Testis (tissue), 3 donors: ENCODE results near the gene EXD1. TPM values are rescaled to one million over a fixed set of nuclear protein-coding genes. Genes with fewer than 3 reads are reported as not detected.
A peak's percentile ranks its signal among the peaks of the same experiment; 100 is the strongest.
"Not testable (repeated sequence)": the region's sequence is repeated elsewhere in the genome, so short reads cannot be mapped to it uniquely, and the experiment has no call there.

Experiments
- DNase-seq: peaks from one replicate; pipeline ENCODE4 v3.0.0-alpha.2; 2019
- H3K27ac ChIP-seq, 2 donors: fragments of 200-600 bp; sonication (generic); one replicate each; pipeline ENCODE4 v1.5.1; 2019
- H3K27me3 ChIP-seq: fragments of 200-600 bp; sonication (generic); one replicate; pipeline ENCODE4 v1.5.1; 2019
- H3K36me3 ChIP-seq: fragments of 200-600 bp; sonication (generic); one replicate; pipeline ENCODE4 v1.5.1; 2017; ENCODE audit warnings: low read depth; ENCODE audit errors: missing control alignments
- H3K4me1 ChIP-seq: fragments of 200-600 bp; sonication (generic); one replicate; pipeline ENCODE4 v1.5.1; 2019
- H3K4me3 ChIP-seq, 2 donors: fragments of 200-600 bp; sonication (generic); one replicate each; pipeline ENCODE4 v1.5.1; 2017 to 2019
- H3K9me3 ChIP-seq: fragments of 200-600 bp; sonication (generic); one replicate; pipeline ENCODE4 v1.5.1; 2017
- CTCF ChIP-seq, 3 experiments: fragments of 450-650 bp in 2 of 3; fragments of 200-600 bp in 1 of 3; sonication (generic) in 1 of 3; IDR thresholded peaks; one replicate each; pipeline ENCODE4 v1.5.1; 2016 to 2019; ENCODE audit warnings: antibody characterized with exemption in 3 of 3, mild to moderate bottlenecking in 2 of 3, moderate library complexity in 1 of 3
- POLR2A ChIP-seq: fragments of 450-650 bp; IDR thresholded peaks from one replicate; pipeline ENCODE4 v1.6.1; 2017; ENCODE audit warnings: antibody characterized with exemption, mild to moderate bottlenecking, moderate library complexity
- WGBS, 2 donors: methylation state at CpG; one replicate each; pipeline ENCODE4 v1.1.5; 2018; 5-methylcytosine and 5-hydroxymethylcytosine counted together
- intact Hi-C: fragments of 100-400 bp; cut with DNase I; formaldehyde crosslinking; loops from one replicate; pipeline ENCODE4 v1.15.1; 2023; ENCODE audit warnings: low total_unique reads
- polyA plus RNA-seq: library from polyadenylated mRNA; stranded (reverse); fragments of 350-450 nt; fragmentation: Illumina TruSeq; extraction: RNeasy Lipid Tissue Mini Kit (QIAGEN cat#74804); gene quantifications from one replicate; pipeline ENCODE4 v1.2.3, GENCODE V29; 2014; ENCODE audit warnings: low read depth, low replicate concordance; ENCODE audit not compliant: insufficient read depth
- total RNA-seq, 2 donors: library from RNA; depleted of rRNA; stranded (reverse); fragments of >200 nt; gene quantifications; one replicate each; pipeline ENCODE4 v1.2.3, GENCODE V29; 2016

The EXD1 gene
- total and polyA plus RNA-seq, 3 donors from 2014 or later: 20.7 to 47.0 (median 42.9) TPM

- no peak for TF ChIP-seq POLR2A
- 64 to 66% methylated on average over 26 to 34 of the region's 37 CpGs for WGBS, 2 donors
- DNase-seq: no peak
Measured at GRCh38 chr15:41151451-41152005, 79.0 kb downstream of the EXD1 start.

GRCh38 chr15:41150279-41150678 is 80.3 kb downstream of the EXD1 start:
- no peak overlapping the region for H3K4me3 ChIP-seq
- no peaks in the 10 kb centered on the region for H3K36me3 ChIP-seq
- TF ChIP-seq POLR2A (no peak), CTCF (IDR thresholded peaks at IDR 0.05) (no peak)
- no peak for DNase-seq
- H3K27me3 ChIP-seq: no peaks in the 10 kb centered on the region
- no peaks in the 10 kb centered on the region for H3K9me3 ChIP-seq
- WGBS, 2 donors: 68 to 85% methylated on average over 4 of the region's 4 CpGs
- intact Hi-C loops: no loop called here
- H3K4me1 ChIP-seq: no peaks in the 10 kb centered on the region
- no peak overlapping the region for H3K27ac ChIP-seq

More at GRCh38 chr15:41151451-41152005, 79.0 kb downstream of the EXD1 start:
- H3K4me3 ChIP-seq: peak overlapping the region; percentile 39 to 46
- intact Hi-C loops: no loop called here
- H3K36me3 ChIP-seq: no peaks in the 10 kb centered on the region
- no peaks in the 10 kb centered on the region for H3K27me3 ChIP-seq
- no peaks in the 10 kb centered on the region for H3K9me3 ChIP-seq
- H3K4me1 ChIP-seq: no peaks in the 10 kb centered on the region
- H3K27ac ChIP-seq: no peak overlapping the region

- TF ChIP-seq CTCF (IDR thresholded peaks at IDR 0.05) (no peak), POLR2A (no peak)
- Histone ChIP-seq H3K27me3 (no peaks in the 10 kb centered on the region), H3K36me3 (no peaks in the 10 kb centered on the region), H3K4me3 (no peak overlapping the region), H3K27ac (no peak overlapping the region), H3K4me1 (no peaks in the 10 kb centered on the region), H3K9me3 (no peaks in the 10 kb centered on the region)
- 68 to 72% methylated on average over 2 of the region's 2 CpGs for WGBS, 2 donors
- intact Hi-C loops: no loop called here
- DNase-seq: no peak
Measured at GRCh38 chr15:41148065-41148464, 82.5 kb downstream of the EXD1 start.

- DNase-seq: no peak
- Histone ChIP-seq H3K9me3 (no peaks in the 10 kb centered on the region), H3K36me3 (no peaks in the 10 kb centered on the region), H3K4me3 (no peak overlapping the region), H3K4me1 (no peaks in the 10 kb centered on the region), H3K27me3 (no peaks in the 10 kb centered on the region), H3K27ac (no peak overlapping the region)
- WGBS, 2 donors: 70 to 92% methylated on average over 5 of the region's 5 CpGs
- no peak for TF ChIP-seq POLR2A
- TF ChIP-seq CTCF (IDR thresholded peaks at IDR 0.05): no peak
- intact Hi-C loops: no loop called here
Measured at GRCh38 chr15:41139619-41140018, 90.9 kb downstream of the EXD1 start.

- DNase-seq, H3K4me1 ChIP-seq, H3K27ac ChIP-seq, H3K9me3 ChIP-seq, H3K4me3 ChIP-seq, H3K27me3 ChIP-seq, intact Hi-C loops, H3K36me3 ChIP-seq: not testable (repeated sequence)
- WGBS, 2 donors: 97 to 98% methylated on average over 7 of the region's 7 CpGs
Measured at GRCh38 chr15:41139112-41139511, 91.4 kb downstream of the EXD1 start.

- H3K4me3 ChIP-seq, H3K36me3 ChIP-seq, DNase-seq, H3K27me3 ChIP-seq, H3K4me1 ChIP-seq, H3K9me3 ChIP-seq, intact Hi-C loops, H3K27ac ChIP-seq: not testable (repeated sequence)
- 90 to 94% methylated on average over 6 of the region's 6 CpGs for WGBS, 2 donors
Measured at GRCh38 chr15:41135580-41135979, 95.0 kb downstream of the EXD1 start.
